ENCODE data around the gene KCNRG.

Gene KCNRG

GRCh38 chr13:49993111-49993510 lies 22.1 kb upstream of the KCNRG start:
- Histone ChIP-seq H3K27ac (ENCODE audit: low read depth, low read length) (no peak overlapping the region), H3K36me3 (ENCODE audit: control insufficient read depth, low read length) (peaks cover 11% of the 10 kb centered on the region), H3K9me2 (replicated peaks; ENCODE audit: control insufficient read depth, low read length) (no peaks in the 10 kb centered on the region), H3K9me3 (ENCODE audit: control insufficient read depth, insufficient read depth, low read length) (no peaks in the 10 kb centered on the region), H3F3A (ENCODE audit: control insufficient read depth, insufficient read depth) (peaks cover 11% of the 10 kb centered on the region), H3K79me2 (ENCODE audit: control insufficient read depth, low read length) (peaks cover 12% of the 10 kb centered on the region), H3K4me2 (ENCODE audit: low read length) (no peak overlapping the region), H4K20me1 (ENCODE audit: control insufficient read depth, insufficient read depth, low read depth, low read length) (no peaks in the 10 kb centered on the region), H3K4me1 (ENCODE audit: control insufficient read depth, low read length) (peaks cover 15% of the 10 kb centered on the region), H3K27me3 (ENCODE audit: control insufficient read depth, low read length) (no peaks in the 10 kb centered on the region), H3K4me3 (ENCODE audit: low read length) (no peak overlapping the region)
- TF ChIP-seq EZH2phosphoT487 (IDR thresholded peaks at IDR 0.05; ENCODE audit: borderline replicate concordance, low read length) (no peak), CTCF (IDR thresholded peaks at IDR 0.05; ENCODE audit: low read depth, low read length, poor library complexity, severe bottlenecking) (no peak)

GRCh38 chr13:49993666-49994065 lies 21.6 kb upstream of the KCNRG start:
- H3K4me2 ChIP-seq (ENCODE audit: low read length): no peak overlapping the region
- H4K20me1 ChIP-seq (ENCODE audit: control insufficient read depth, insufficient read depth, low read depth, low read length): 0 out of 2 replicates have a peak, but pooled peaks cover 2% of the 10 kb centered on the region
- no peaks in the 10 kb centered on the region for H3K9me2 ChIP-seq (replicated peaks; ENCODE audit: control insufficient read depth, low read length)
- H3K36me3 ChIP-seq (ENCODE audit: control insufficient read depth, low read length): peaks cover 17% of the 10 kb centered on the region
- TF ChIP-seq CTCF (IDR thresholded peaks at IDR 0.05; ENCODE audit: low read depth, low read length, poor library complexity, severe bottlenecking) (no peak), EZH2phosphoT487 (IDR thresholded peaks at IDR 0.05; ENCODE audit: borderline replicate concordance, low read length) (no peak)
- peaks cover 18% of the 10 kb centered on the region for H3K79me2 ChIP-seq (ENCODE audit: control insufficient read depth, low read length)
- H3K4me3 ChIP-seq (ENCODE audit: low read length): no peak overlapping the region
- H3K27me3 ChIP-seq (ENCODE audit: control insufficient read depth, low read length): no peaks in the 10 kb centered on the region
- no peaks in the 10 kb centered on the region for H3K9me3 ChIP-seq (ENCODE audit: control insufficient read depth, insufficient read depth, low read length)
- H3K4me1 ChIP-seq (ENCODE audit: control insufficient read depth, low read length): peaks cover 20% of the 10 kb centered on the region
- H3F3A ChIP-seq (ENCODE audit: control insufficient read depth, insufficient read depth): peaks cover 11% of the 10 kb centered on the region
- H3K27ac ChIP-seq (ENCODE audit: low read depth, low read length): no peak overlapping the region

- Histone ChIP-seq H3K27ac (ENCODE audit: low read depth, low read length) (peak overlapping the region; percentile 72), H4K20me1 (ENCODE audit: control insufficient read depth, insufficient read depth, low read depth, low read length) (0 out of 2 replicates have a peak, but pooled peaks cover 2% of the 10 kb centered on the region), H3K4me3 (ENCODE audit: low read length) (peak overlapping the region; percentile 79), H3K9me2 (replicated peaks; ENCODE audit: control insufficient read depth, low read length) (no peaks in the 10 kb centered on the region), H3K4me1 (ENCODE audit: control insufficient read depth, low read length) (peaks cover 38% of the 10 kb centered on the region), H3K27me3 (ENCODE audit: control insufficient read depth, low read length) (no peaks in the 10 kb centered on the region), H3K36me3 (ENCODE audit: control insufficient read depth, low read length) (peaks cover 36% of the 10 kb centered on the region), H3K9me3 (ENCODE audit: control insufficient read depth, insufficient read depth, low read length) (no peaks in the 10 kb centered on the region), H3F3A (ENCODE audit: control insufficient read depth, insufficient read depth) (peaks cover 11% of the 10 kb centered on the region), H3K79me2 (ENCODE audit: control insufficient read depth, low read length) (peaks cover 36% of the 10 kb centered on the region), H3K4me2 (ENCODE audit: low read length) (peak overlapping the region; percentile 70)
- TF ChIP-seq EZH2phosphoT487 (IDR thresholded peaks at IDR 0.05; ENCODE audit: borderline replicate concordance, low read length): no peak
- no peak for TF ChIP-seq CTCF (IDR thresholded peaks at IDR 0.05; ENCODE audit: low read depth, low read length, poor library complexity, severe bottlenecking)
Measured at GRCh38 chr13:49995625-49996101, 19.6 kb upstream of the KCNRG start.
